ENCODE measurements around the gene BRD9. TPM values are rescaled to one million over a fixed set of nuclear protein-coding genes. Genes with fewer than 3 reads are reported as not detected.

The BRD9 gene
- total and polyA plus RNA-seq, 2 of the 4 experiments (the other 2 are of a cell fraction): 22.0 to 43.4 TPM

GRCh38 chr5:871596-872298 is 20.9 kb downstream of the BRD9 start:
- 97% methylated on average over 13 of the region's 29 CpGs; no CpG with 5 or more reads in 1 of the 2 experiments for WGBS, 2 experiments (ENCODE audit: extremely low coverage in 2 of 2, insufficient read length in 1 of 2)
- in situ Hi-C loops (cut with MboI; ENCODE audit: low sequenced_read_pairs) (no loop called here), dilution Hi-C loops (cut with HindIII; ENCODE audit: low sequenced_read_pairs, unreplicated experiment) (no loop called here), intact Hi-C loops (cut with micrococcal nuclease) (no loop called here)
- H3K4me3 ChIP-seq (ENCODE audit: insufficient read depth, low read depth, low read length): no peak overlapping the region
- POLR2A ChIA-PET (ENCODE audit: unreplicated experiment): no interaction called here
- H2AK5ac ChIP-seq (ENCODE audit: low read depth, low read length): no peak overlapping the region
- H3K23ac ChIP-seq (ENCODE audit: low read depth, low read length): no peak overlapping the region
- peaks cover 0 to 4% of the 10 kb centered on the region in 2 experiments; a peak in 3 of 4 replicates for H3K79me1 ChIP-seq (ENCODE audit: low read depth in 1 of 2, low read length in 2 of 2)
- H3K4me1 ChIP-seq (ENCODE audit: control insufficient read depth, insufficient read depth, low read length): no peaks in the 10 kb centered on the region
- no peak overlapping the region for H3K56ac ChIP-seq (ENCODE audit: extremely low read depth, insufficient read depth, low read length)
- H3K9ac ChIP-seq (ENCODE audit: low read depth, low read length): no peak overlapping the region
- peaks cover 72% of the 10 kb centered on the region for H3K36me3 ChIP-seq (ENCODE audit: control insufficient read depth, insufficient read depth, low read length)
- H4K5ac ChIP-seq (ENCODE audit: low read depth, low read length): no peak overlapping the region
- H2BK20ac ChIP-seq (ENCODE audit: low read depth, low read length): no peak overlapping the region
- no peak overlapping the region for H3K4me2 ChIP-seq (ENCODE audit: low read depth, low read length)
- no TSS peak for BruUV-seq (replicated peaks)
- no peak overlapping the region for H3K27ac ChIP-seq (ENCODE audit: insufficient read depth, low read length)
- DNase-seq: no peak
- CTCF ChIA-PET: interaction anchor here (0.6 kb wide), 1 partner anchor 538 kb away, joined by 3 read pairs; no protein-coding TSS in a partner anchor
- no peak overlapping the region for H2AK9ac ChIP-seq (replicated peaks; ENCODE audit: low read depth, low read length, poor library complexity)
- no peak overlapping the region for H2BK120ac ChIP-seq (ENCODE audit: low read depth, low read length)
- H3K9me3 ChIP-seq (ENCODE audit: control insufficient read depth, insufficient read depth, low read length): no peaks in the 10 kb centered on the region
- no peak for TF ChIP-seq BHLHE40 (IDR thresholded peaks at IDR 0.05; ENCODE audit: low read depth, low read length)
- no peak for TF ChIP-seq RCOR1 (IDR thresholded peaks at IDR 0.05; ENCODE audit: insufficient replicate concordance, low read length)
- no peak overlapping the region for H3K14ac ChIP-seq (replicated peaks; ENCODE audit: low read depth, low read length)
- no peak overlapping the region for H2BK15ac ChIP-seq (ENCODE audit: low read depth, low read length)
- no peaks in the 10 kb centered on the region for H3K9me1 ChIP-seq (ENCODE audit: insufficient read depth, low read length)
- no peak overlapping the region for H2AFZ ChIP-seq (replicated peaks; ENCODE audit: low read length, poor library complexity)
- no peaks in the 10 kb centered on the region for H3K27me3 ChIP-seq (ENCODE audit: control insufficient read depth, insufficient read depth, low read length)
- H4K91ac ChIP-seq (ENCODE audit: insufficient read depth, low read depth, low read length): no peak overlapping the region
- peaks cover 3% of the 10 kb centered on the region; the same call in 1 of the 2 replicates for H4K20me1 ChIP-seq (ENCODE audit: insufficient read depth, low read length)
- ATAC-seq (ENCODE audit: low read depth): no peak
- no peak overlapping the region for H3K18ac ChIP-seq (ENCODE audit: low read depth, low read length)
- H2BK5ac ChIP-seq (ENCODE audit: low read depth, low read length, poor library complexity, severe bottlenecking): no peak overlapping the region
- H3K4ac ChIP-seq (ENCODE audit: low read depth, low read length): no peak overlapping the region
- H4K8ac ChIP-seq (ENCODE audit: low read depth in 2 of 2, low read length in 2 of 2): no peak overlapping the region

Data from IMR-90 (cell line).